SK-N-MC (cell line): ENCODE measurements around the gene MAN1B1.

ENCODE experiments used
- DNase-seq: peaks from one replicate; pipeline ENCODE4 v3.0.0-alpha.2; 2011; ENCODE audit warnings: low read depth, low spot score
- H3K27ac ChIP-seq: fragments of 200-600 bp; sonication (generic); 2 replicates; pipeline ENCODE4 v1.5.1; 2016; ENCODE audit warnings: mixed run types
- H3K36me3 ChIP-seq: fragments of 200-600 bp; sonication (generic); 2 replicates; pipeline ENCODE4 v1.6.1; 2017; ENCODE audit warnings: antibody characterized with exemption, low read length, mixed read lengths; ENCODE audit not compliant: insufficient read depth
- H3K4me3 ChIP-seq: fragments of 200-600 bp; sonication (generic); 2 replicates; pipeline ENCODE4 v1.5.1; 2016
- H3K9ac ChIP-seq: fragments of 200-600 bp; sonication (generic); 2 replicates; pipeline ENCODE4 v1.8.0; 2017; ENCODE audit warnings: mixed run types, mixed read lengths; ENCODE audit not compliant: insufficient read length
- H3K9me3 ChIP-seq: fragments of 200-600 bp; sonication (generic); 2 replicates; pipeline ENCODE4 v1.6.1; 2017; ENCODE audit warnings: low read depth, mild to moderate bottlenecking, antibody characterized with exemption, low read length, moderate library complexity, mixed read lengths
- EZH2 ChIP-seq: fragments of 200-600 bp; sonication (generic); IDR thresholded peaks from one replicate; pipeline ENCODE4 v1.6.1; 2017; ENCODE audit warnings: antibody characterized with exemption
- FOXP2 ChIP-seq: optimal IDR thresholded peaks from 2 replicates; pipeline ENCODE3; 2011; ENCODE audit warnings: mild to moderate bottlenecking, moderate library complexity; ENCODE audit not compliant: insufficient read depth; ENCODE audit errors: extremely low read length, control extremely low read depth
- POLR2AphosphoS5 ChIP-seq: IDR thresholded peaks from 2 replicates; pipeline ENCODE4 v1.6.1; 2012; ENCODE audit warnings: mild to moderate bottlenecking, low read depth, low read length, borderline replicate concordance

Gene MAN1B1

GRCh38 chr9:137086531-137087408 lies at the start of gene MAN1B1:
TSS of gene MAN1B1 (plus strand) at chr9:137086985. CDS start at chr9:137087000, 15 bp downstream.
- peak; percentile 93 for DNase-seq
- Histone ChIP-seq H3K36me3 (peaks cover 9% of the 10 kb centered on the region), H3K4me3 (peak within 1 kb of the TSS; percentile 91), H3K9me3 (no peaks in the 10 kb centered on the region), H3K27ac (peak within 1 kb of the TSS; percentile 85), H3K9ac (peak within 1 kb of the TSS; percentile 95)
- TF ChIP-seq FOXP2: peak; percentile 81
- no peak for TF ChIP-seq EZH2
- peak; percentile 88 for TF ChIP-seq POLR2AphosphoS5

DNA sequence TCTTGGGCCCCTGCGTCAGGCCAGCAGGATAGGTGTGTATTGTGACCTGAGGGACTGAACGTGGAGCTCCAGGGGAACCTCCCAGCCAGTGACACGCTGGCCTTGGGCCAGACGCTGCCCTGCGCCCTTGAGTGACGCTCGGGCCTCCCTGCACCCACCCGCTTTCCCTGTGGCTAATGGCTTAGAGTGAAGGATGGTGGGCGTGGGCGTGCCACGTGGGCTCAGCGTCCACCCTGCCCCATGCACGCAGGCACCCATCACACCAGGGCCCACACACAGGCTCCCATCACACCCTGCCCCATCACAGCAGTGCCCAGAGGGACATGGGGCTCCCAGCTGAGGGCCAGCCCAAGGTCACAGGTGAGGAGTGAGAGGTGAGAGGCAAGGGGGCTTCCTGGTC lies 49.8 kb upstream of the MAN1B1 start:
- DNase-seq: no peak
- H3K36me3 ChIP-seq: peaks cover 6% of the 10 kb centered on the region; the same call in 1 of the 2 replicates
- H3K9ac ChIP-seq: no peak overlapping the region
- TF ChIP-seq EZH2 (no peak), FOXP2 (no peak), POLR2AphosphoS5 (no peak)
- H3K4me3 ChIP-seq: no peak overlapping the region
- no peak overlapping the region for H3K27ac ChIP-seq
- no peaks in the 10 kb centered on the region for H3K9me3 ChIP-seq

DNA sequence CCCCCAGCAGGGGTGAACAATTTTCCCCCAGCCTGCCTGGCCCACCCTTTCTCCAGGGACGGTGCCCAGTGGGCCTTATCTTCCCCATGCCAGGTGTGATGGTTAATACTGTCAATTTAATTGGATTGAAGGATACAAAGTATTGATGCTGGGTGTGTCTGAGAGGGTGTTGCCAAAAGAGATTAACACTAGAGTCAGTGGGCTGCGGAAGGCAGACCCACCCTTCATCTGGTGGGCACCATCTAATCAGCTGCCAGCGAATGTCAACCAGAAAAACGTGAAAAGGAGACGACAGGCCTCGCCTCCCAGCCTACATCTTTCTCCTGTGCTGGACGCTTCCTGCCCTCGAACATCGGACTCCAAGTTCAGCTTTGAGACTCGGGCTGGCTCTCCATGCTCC lies 49.3 kb upstream of the MAN1B1 start:
- H3K9ac ChIP-seq: no peak overlapping the region
- H3K36me3 ChIP-seq: peaks cover 6% of the 10 kb centered on the region; the same call in 1 of the 2 replicates
- DNase-seq: no peak
- TF ChIP-seq POLR2AphosphoS5 (no peak), FOXP2 (no peak), EZH2 (no peak)
- H3K4me3 ChIP-seq: no peak overlapping the region
- no peak overlapping the region for H3K27ac ChIP-seq
- no peaks in the 10 kb centered on the region for H3K9me3 ChIP-seq

DNA sequence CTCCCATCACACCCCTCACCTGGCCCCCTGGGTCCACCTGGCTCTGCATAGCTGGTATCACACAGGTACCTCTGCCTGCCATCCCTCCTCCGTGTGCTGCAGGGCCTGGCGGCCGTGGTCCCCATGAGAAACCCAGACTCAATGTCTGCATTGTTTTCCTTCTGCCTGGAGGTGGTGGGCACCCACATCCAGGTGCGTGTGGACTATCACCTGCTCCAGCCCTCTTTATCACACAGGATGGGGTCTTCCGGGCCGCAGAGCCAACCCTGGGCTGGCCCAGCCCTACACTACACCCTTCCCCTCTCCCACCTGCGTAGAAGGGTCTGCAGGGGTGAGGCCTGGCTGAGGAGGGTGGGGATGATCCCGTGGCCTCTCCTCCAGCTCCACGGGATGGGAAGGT lies 47.9 kb upstream of the MAN1B1 start:
- TF ChIP-seq POLR2AphosphoS5 (no peak), FOXP2 (no peak), EZH2 (no peak)
- H3K36me3 ChIP-seq: peaks cover 6% of the 10 kb centered on the region; the same call in 1 of the 2 replicates
- H3K9me3 ChIP-seq: no peaks in the 10 kb centered on the region
- H3K9ac ChIP-seq: no peak overlapping the region
- H3K27ac ChIP-seq: no peak overlapping the region
- H3K4me3 ChIP-seq: no peak overlapping the region
- DNase-seq: no peak

- Histone ChIP-seq H3K9me3 (no peaks in the 10 kb centered on the region), H3K36me3 (peaks cover 6% of the 10 kb centered on the region; the same call in 1 of the 2 replicates), H3K4me3 (no peak overlapping the region), H3K9ac (no peak overlapping the region), H3K27ac (no peak overlapping the region)
- TF ChIP-seq EZH2: no peak
- TF ChIP-seq FOXP2: no peak
- no peak for TF ChIP-seq POLR2AphosphoS5
- DNase-seq: no peak
Observed at GRCh38 chr9:137039611-137040366, 47.0 kb upstream of the MAN1B1 start.

- DNase-seq: no peak
- Histone ChIP-seq H3K9ac (no peak overlapping the region), H3K4me3 (peak overlapping the region; percentile 44; the same call in 1 of the 2 replicates), H3K9me3 (no peaks in the 10 kb centered on the region), H3K36me3 (peaks cover 6% of the 10 kb centered on the region; the same call in 1 of the 2 replicates), H3K27ac (no peak overlapping the region)
- no peak for TF ChIP-seq POLR2AphosphoS5
- TF ChIP-seq FOXP2: no peak
- no peak for TF ChIP-seq EZH2
Observed at GRCh38 chr9:137040568-137040967, 46.2 kb upstream of the MAN1B1 start.

- H3K36me3 ChIP-seq: peaks cover 6% of the 10 kb centered on the region; the same call in 1 of the 2 replicates
- no peak for DNase-seq
- TF ChIP-seq EZH2: no peak
- TF ChIP-seq FOXP2: no peak
- TF ChIP-seq POLR2AphosphoS5: no peak
- no peaks in the 10 kb centered on the region for H3K9me3 ChIP-seq
- H3K9ac ChIP-seq: no peak overlapping the region
- no peak overlapping the region for H3K27ac ChIP-seq
- peak overlapping the region; percentile 44 for H3K4me3 ChIP-seq
Observed at GRCh38 chr9:137041124-137041523, 45.7 kb upstream of the MAN1B1 start.
